Activated T-cell treated with anti-CD3 and anti-CD28 coated beads, Interleukin-2, amount 50 U/mL, for 72 hours (primary cell): ENCODE measurements around the gene RALGAPA2. TPM values are rescaled to one million over a fixed set of nuclear protein-coding genes. Genes with fewer than 3 reads are reported as not detected.
"Not testable (repeated sequence)": the region's sequence is repeated elsewhere in the genome, so short reads cannot be mapped to it uniquely, and the experiment has no call there.

ENCODE experiments used
- ATAC-seq, 2 donors: fragments of 150-1000 bp; cut with Tn5 transposase; replicated peaks in 1 of 2; 2 replicates each; pipeline ENCODE4 v1.10.0; 2021; ENCODE audit warnings: moderate library complexity in 2 of 2, mild to moderate bottlenecking in 1 of 2
- DNase-seq, 2 donors: peaks; one replicate each; pipeline ENCODE4 v3.0.0; 2021 to 2022; ENCODE audit warnings: mixed read lengths in 1 of 2
- H3K27ac Mint-ChIP-seq: one replicate; pipeline ENCODE4 v1.8.0; 2022; ENCODE audit warnings: mild to moderate bottlenecking, moderate library complexity, mixed read lengths
- H3K27me3 Mint-ChIP-seq: one replicate; pipeline ENCODE4 v1.8.0; 2022; ENCODE audit warnings: low read depth, mixed read lengths
- H3K36me3 Mint-ChIP-seq, 2 donors: one replicate each; pipeline ENCODE4 v1.8.0; 2022; ENCODE audit warnings: mixed read lengths in 2 of 2, mild to moderate bottlenecking in 1 of 2; ENCODE audit not compliant: insufficient read depth in 2 of 2
- H3K4me1 Mint-ChIP-seq: one replicate; pipeline ENCODE4 v1.8.0; 2022; ENCODE audit warnings: low read depth, mixed read lengths
- H3K4me3 Mint-ChIP-seq, 2 donors: one replicate each; pipeline ENCODE4 v1.8.0; 2022; ENCODE audit warnings: mild to moderate bottlenecking in 2 of 2, mixed read lengths in 2 of 2, moderate library complexity in 2 of 2
- H3K9me3 Mint-ChIP-seq, 2 donors: one replicate each; pipeline ENCODE4 v1.8.0; 2022; ENCODE audit warnings: mixed read lengths in 2 of 2
- total RNA-seq, 2 donors: library from RNA; stranded (reverse); gene quantifications; one replicate each; pipeline ENCODE4 v1.2.3, GENCODE V29; 2022

Gene RALGAPA2
- total RNA-seq, 2 donors from 2014 or later: 38.4 to 46.8 TPM

- Mint-ChIP-seq H3K4me1 (peaks cover 46% of the 10 kb centered on the region), H3K9me3 (no peaks in the 10 kb centered on the region), H3K27ac (peak overlapping the region; percentile 46), H3K36me3 (peaks cover 2 to 11% of the 10 kb centered on the region in 2 donors), H3K27me3 (no peaks in the 10 kb centered on the region), H3K4me3 (no peak overlapping the region)
- DNase-seq: no peak
- no peak for ATAC-seq
These were observed 164.6 kb downstream of the RALGAPA2 start for GRCh38 chr20:20547876-20548266.

- peak overlapping the region; percentile 82 for H3K27ac Mint-ChIP-seq
- peaks cover 46% of the 10 kb centered on the region for H3K4me1 Mint-ChIP-seq
- no peak overlapping the region for H3K4me3 Mint-ChIP-seq
- H3K36me3 Mint-ChIP-seq: peaks cover 2 to 11% of the 10 kb centered on the region in 2 donors
- ATAC-seq (peak; percentile 81 to 83), DNase-seq (peak in 1 of 2 donors; percentile 2)
- H3K27me3 Mint-ChIP-seq: no peaks in the 10 kb centered on the region
- no peaks in the 10 kb centered on the region for H3K9me3 Mint-ChIP-seq
These were observed 165.1 kb downstream of the RALGAPA2 start for GRCh38 chr20:20547221-20547875.

- no peaks in the 10 kb centered on the region for H3K9me3 Mint-ChIP-seq
- peaks cover 46% of the 10 kb centered on the region for H3K4me1 Mint-ChIP-seq
- no peak for DNase-seq
- peaks cover 2 to 14% of the 10 kb centered on the region in 2 donors for H3K36me3 Mint-ChIP-seq
- no peaks in the 10 kb centered on the region for H3K27me3 Mint-ChIP-seq
- H3K27ac Mint-ChIP-seq: peak overlapping the region; percentile 82
- ATAC-seq: peak; percentile 45 to 48
- peak overlapping the region in 1 of 2 donors; percentile 26 for H3K4me3 Mint-ChIP-seq
These were observed 166.0 kb downstream of the RALGAPA2 start for GRCh38 chr20:20546402-20546801.

GRCh38 chr20:20543348-20543747 lies 169.1 kb downstream of the RALGAPA2 start:
- not testable (repeated sequence) for H3K9me3 Mint-ChIP-seq

GRCh38 chr20:20536240-20536933 lies 176.1 kb downstream of the RALGAPA2 start:
- no peak for DNase-seq
- no peaks in the 10 kb centered on the region for H3K9me3 Mint-ChIP-seq
- H3K4me3 Mint-ChIP-seq: no peak overlapping the region
- no peaks in the 10 kb centered on the region for H3K27me3 Mint-ChIP-seq
- ATAC-seq: no peak
- peaks cover 0 to 2% of the 10 kb centered on the region in 2 donors for H3K36me3 Mint-ChIP-seq
- H3K4me1 Mint-ChIP-seq: no peaks in the 10 kb centered on the region
- no peak overlapping the region for H3K27ac Mint-ChIP-seq

More at GRCh38 chr20:20543348-20543747, 169.1 kb downstream of the RALGAPA2 start:
- not testable (repeated sequence) for H3K4me3 Mint-ChIP-seq, DNase-seq, H3K27me3 Mint-ChIP-seq, ATAC-seq, H3K27ac Mint-ChIP-seq
- Mint-ChIP-seq H3K4me1 (peaks cover 27% of the 10 kb centered on the region), H3K36me3 (peaks cover 2 to 14% of the 10 kb centered on the region in 2 donors)

- Mint-ChIP-seq H3K27ac (no peak overlapping the region), H3K9me3 (no peaks in the 10 kb centered on the region), H3K4me1 (no peaks in the 10 kb centered on the region), H3K4me3 (no peak overlapping the region), H3K36me3 (peaks cover 0 to 2% of the 10 kb centered on the region in 2 donors), H3K27me3 (no peaks in the 10 kb centered on the region)
- DNase-seq: no peak
- no peak for ATAC-seq
These were observed 177.4 kb downstream of the RALGAPA2 start for GRCh38 chr20:20535051-20535450.

GRCh38 chr20:20531283-20531682 lies 181.2 kb downstream of the RALGAPA2 start:
- ATAC-seq (no peak), DNase-seq (no peak)
- no peak overlapping the region for H3K4me3 Mint-ChIP-seq
- H3K36me3 Mint-ChIP-seq: peaks cover 1 to 2% of the 10 kb centered on the region in 2 donors
- H3K4me1 Mint-ChIP-seq: no peaks in the 10 kb centered on the region
- no peak overlapping the region for H3K27ac Mint-ChIP-seq
- no peaks in the 10 kb centered on the region for H3K27me3 Mint-ChIP-seq
- no peaks in the 10 kb centered on the region for H3K9me3 Mint-ChIP-seq

- Mint-ChIP-seq H3K9me3 (no peaks in the 10 kb centered on the region), H3K27me3 (no peaks in the 10 kb centered on the region), H3K27ac (no peak overlapping the region), H3K4me3 (no peak overlapping the region), H3K4me1 (no peaks in the 10 kb centered on the region), H3K36me3 (peaks cover 1 to 2% of the 10 kb centered on the region in 2 donors)
- DNase-seq: no peak
- ATAC-seq: no peak
These were observed 181.9 kb downstream of the RALGAPA2 start for GRCh38 chr20:20530428-20531151.

GRCh38 chr20:20529597-20529996 lies 182.8 kb downstream of the RALGAPA2 start:
- peaks cover 1 to 2% of the 10 kb centered on the region in 2 donors for H3K36me3 Mint-ChIP-seq
- no peak overlapping the region for H3K27ac Mint-ChIP-seq
- H3K9me3 Mint-ChIP-seq: no peaks in the 10 kb centered on the region
- H3K4me1 Mint-ChIP-seq: no peaks in the 10 kb centered on the region
- H3K27me3 Mint-ChIP-seq: no peaks in the 10 kb centered on the region
- H3K4me3 Mint-ChIP-seq: no peak overlapping the region
- no peak for DNase-seq
- ATAC-seq: no peak

GRCh38 chr20:20528861-20529260 lies 183.6 kb downstream of the RALGAPA2 start:
- Mint-ChIP-seq H3K4me1 (no peaks in the 10 kb centered on the region), H3K27ac (no peak overlapping the region), H3K9me3 (no peaks in the 10 kb centered on the region), H3K27me3 (no peaks in the 10 kb centered on the region), H3K4me3 (no peak overlapping the region), H3K36me3 (peaks cover 1 to 2% of the 10 kb centered on the region in 2 donors)
- DNase-seq (no peak), ATAC-seq (no peak)

- Mint-ChIP-seq H3K4me1 (no peaks in the 10 kb centered on the region), H3K9me3 (no peaks in the 10 kb centered on the region), H3K27me3 (no peaks in the 10 kb centered on the region), H3K4me3 (no peak overlapping the region), H3K36me3 (peaks cover 0 to 1% of the 10 kb centered on the region in 2 donors), H3K27ac (no peak overlapping the region)
- DNase-seq: no peak
- ATAC-seq: no peak
These were observed 184.8 kb downstream of the RALGAPA2 start for GRCh38 chr20:20527661-20528060.

- Mint-ChIP-seq H3K27ac (no peak overlapping the region), H3K36me3 (peaks cover under 1 to 1% of the 10 kb centered on the region in 2 donors)
- ATAC-seq: no peak
These were observed 186.7 kb downstream of the RALGAPA2 start for GRCh38 chr20:20525756-20526155.

GRCh38 chr20:20525214-20525613 lies 187.2 kb downstream of the RALGAPA2 start:
- H3K4me3 Mint-ChIP-seq: no peak overlapping the region
- peaks cover 5% of the 10 kb centered on the region in 2 donors for H3K36me3 Mint-ChIP-seq
- H3K9me3 Mint-ChIP-seq: no peaks in the 10 kb centered on the region
- H3K27me3 Mint-ChIP-seq: no peaks in the 10 kb centered on the region
- H3K4me1 Mint-ChIP-seq: no peaks in the 10 kb centered on the region
- no peak overlapping the region for H3K27ac Mint-ChIP-seq
- no peak for DNase-seq
- no peak for ATAC-seq

More at GRCh38 chr20:20525756-20526155, 186.7 kb downstream of the RALGAPA2 start:
- no peak overlapping the region for H3K4me3 Mint-ChIP-seq
- H3K4me1 Mint-ChIP-seq: no peaks in the 10 kb centered on the region
- no peaks in the 10 kb centered on the region for H3K27me3 Mint-ChIP-seq
- no peak for DNase-seq
- no peaks in the 10 kb centered on the region for H3K9me3 Mint-ChIP-seq
